ENCODE measurements around the gene SNRPA. TPM values are rescaled to one million over a fixed set of nuclear protein-coding genes. Genes with fewer than 3 reads are reported as not detected.

SNRPA gene
- polyA plus RNA-seq, 1 of the 3 experiments (the other 2 are of a cell fraction), result 121 TPM

DNA sequence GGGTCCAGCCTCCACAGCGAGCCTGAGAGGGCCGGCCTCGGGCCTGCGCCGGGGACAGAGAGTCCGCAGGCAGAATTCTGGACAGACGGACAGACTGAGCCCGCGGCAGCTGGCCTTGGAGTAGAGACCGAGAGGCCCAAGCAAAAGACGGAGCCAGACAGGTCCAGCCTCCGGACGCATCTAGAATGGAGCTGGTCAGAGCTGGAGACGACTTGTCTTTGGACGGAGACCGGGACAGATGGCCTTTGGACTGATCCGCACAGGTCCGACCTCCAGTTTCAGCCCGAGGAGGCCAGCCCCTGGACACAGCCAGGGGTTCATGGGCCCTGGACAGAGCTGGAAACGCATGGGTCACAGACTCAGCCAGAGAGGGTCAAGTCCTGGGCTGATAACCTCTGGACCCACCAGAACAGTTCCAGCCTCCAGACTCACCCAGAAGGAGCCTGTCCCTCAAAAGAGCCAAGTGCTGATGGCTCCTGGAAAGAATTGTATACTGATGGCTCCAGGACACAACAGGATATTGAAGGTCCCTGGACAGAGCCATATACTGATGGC, 33.6 kb upstream of the SNRPA start:
- Histone ChIP-seq H3K36me3 (replicated peaks in 1 of 2; ENCODE audit: control insufficient read depth in 1 of 2, insufficient read depth in 2 of 2, low read length in 1 of 2) (peaks cover 0 to 12% of the 10 kb centered on the region in 2 experiments), H3K4me2 (peak overlapping the region; percentile 89), H3F3A (replicated peaks; ENCODE audit: insufficient read depth) (peaks cover 17% of the 10 kb centered on the region), H3K27me3 (ENCODE audit: insufficient read depth) (no peaks in the 10 kb centered on the region), H3K9me2 (no peaks in the 10 kb centered on the region), H3K4me3 (ENCODE audit: low read depth in 2 of 2, low read length in 1 of 2) (peak overlapping the region; percentile 70 to 80), H2AFZ (ENCODE audit: low read depth) (peak overlapping the region; percentile 73; the same call in 1 of the 2 replicates), H3K27ac (ENCODE audit: low read depth in 2 of 2, low read length in 1 of 2) (peak overlapping the region; percentile 74 to 100), H3K9ac (peak overlapping the region; percentile 98), H3K4me1 (ENCODE audit: control insufficient read depth in 1 of 2, insufficient read depth in 2 of 2, low read depth in 1 of 2, low read length in 1 of 2) (peaks cover 8 to 35% of the 10 kb centered on the region in 2 experiments; a peak in 1 of 4 replicates), H3K79me2 (ENCODE audit: insufficient read depth) (peaks cover 68% of the 10 kb centered on the region), H3K9me3 (no peaks in the 10 kb centered on the region), H4K20me1 (ENCODE audit: insufficient read depth) (peaks cover 3% of the 10 kb centered on the region; the same call in 1 of the 2 replicates)
- CTCF ChIA-PET, result interaction anchor here (1.0 kb wide), 1 partner anchor 83 kb away, joined by 4 read pairs; no protein-coding TSS in a partner anchor
- POLR2A ChIA-PET, result interaction anchor here (1.0 to 1.8 kb wide), 4 partner anchors 27 to 81 kb away, joined by 4 to 15 read pairs (median 5); partner anchors contain the start of genes ACTMAP, EGLN2, NUMBL and SNRPA
- TF ChIP-seq RCOR1 (IDR thresholded peaks at IDR 0.05; ENCODE audit: low read length) (0 out of 2 replicates have a peak, but pooled peaks have one; percentile 25), EZH2phosphoT487 (IDR thresholded peaks at IDR 0.05; ENCODE audit: borderline replicate concordance, low read depth) (no peak), SIN3A (IDR thresholded peaks at IDR 0.05; ENCODE audit: borderline replicate concordance, low read depth, low read length) (0 out of 2 replicates have a peak, but pooled peaks have one; percentile 1), RXRA (IDR thresholded peaks at IDR 0.05; ENCODE audit: borderline replicate concordance, low read depth) (no peak), MEF2A (IDR thresholded peaks at IDR 0.05; ENCODE audit: borderline replicate concordance, low read depth) (no peak)
- 3% methylated on average over 16 of the region's 20 CpGs for WGBS (ENCODE audit: low lambda C conversion rate)
- DNase-seq, result no peak

DNA sequence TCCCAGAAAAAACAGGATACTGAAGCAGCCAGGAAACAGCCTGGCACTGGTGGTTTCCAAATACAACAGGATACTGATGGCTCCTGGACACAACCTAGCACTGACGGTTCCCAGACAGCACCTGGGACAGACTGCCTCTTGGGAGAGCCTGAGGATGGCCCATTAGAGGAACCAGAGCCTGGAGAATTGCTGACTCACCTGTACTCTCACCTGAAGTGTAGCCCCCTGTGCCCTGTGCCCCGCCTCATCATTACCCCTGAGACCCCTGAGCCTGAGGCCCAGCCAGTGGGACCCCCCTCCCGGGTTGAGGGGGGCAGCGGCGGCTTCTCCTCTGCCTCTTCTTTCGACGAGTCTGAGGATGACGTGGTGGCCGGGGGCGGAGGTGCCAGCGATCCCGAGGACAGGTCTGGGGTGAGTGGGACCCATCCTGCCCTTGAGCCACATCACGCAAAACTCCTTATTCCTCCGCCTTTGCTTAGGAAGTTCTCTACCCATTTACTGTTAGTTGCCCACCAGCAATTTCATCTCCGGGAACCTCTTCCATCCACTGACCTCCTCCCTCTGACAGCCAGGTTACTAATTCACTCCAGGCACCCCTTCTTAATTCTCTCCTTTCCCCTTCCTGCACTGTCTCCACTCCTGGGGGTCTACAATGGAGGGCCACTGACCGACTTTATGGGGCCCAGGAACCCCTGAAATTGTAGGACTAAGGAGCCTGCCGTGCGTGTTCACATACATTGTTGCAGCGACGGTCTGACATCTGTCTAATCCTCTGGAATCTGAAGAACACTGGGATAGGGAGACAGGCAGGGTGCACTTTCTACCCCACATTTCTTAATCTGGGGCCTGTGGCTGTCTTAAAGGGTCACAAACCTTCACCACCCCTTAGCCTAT, 32.9 kb upstream of the SNRPA start:
- peaks cover 8 to 35% of the 10 kb centered on the region in 2 experiments; a peak in 1 of 4 replicates for H3K4me1 ChIP-seq (ENCODE audit: control insufficient read depth in 1 of 2, insufficient read depth in 2 of 2, low read depth in 1 of 2, low read length in 1 of 2)

More for the DNA sequence above, 32.9 kb upstream of the SNRPA start:
- ChIA-PET CTCF (interaction anchor here (0.9 kb wide), 1 partner anchor 59 kb away, joined by 3 read pairs; no protein-coding TSS in a partner anchor), POLR2A (interaction anchor here (1.4 to 1.8 kb wide), 2 partner anchors 27 to 55 kb away, joined by 4 to 5 read pairs; partner anchors contain the start of gene NUMBL)
- Histone ChIP-seq H3K9me2 (no peaks in the 10 kb centered on the region), H3K79me2 (ENCODE audit: insufficient read depth) (peaks cover 70% of the 10 kb centered on the region), H3F3A (replicated peaks; ENCODE audit: insufficient read depth) (peaks cover 17% of the 10 kb centered on the region), H3K36me3 (replicated peaks in 1 of 2; ENCODE audit: control insufficient read depth in 1 of 2, insufficient read depth in 2 of 2, low read length in 1 of 2) (peaks cover 0 to 5% of the 10 kb centered on the region in 2 experiments), H3K9ac (peak overlapping the region; percentile 98), H3K9me3 (no peaks in the 10 kb centered on the region), H3K27ac (ENCODE audit: low read depth in 2 of 2, low read length in 1 of 2) (peak overlapping the region; percentile 35 to 100; a peak in 2 of 4 replicates), H3K4me3 (ENCODE audit: low read depth in 2 of 2, low read length in 1 of 2) (peak overlapping the region; percentile 70 to 80), H3K27me3 (ENCODE audit: insufficient read depth) (no peaks in the 10 kb centered on the region), H4K20me1 (ENCODE audit: insufficient read depth) (peaks cover 3% of the 10 kb centered on the region; the same call in 1 of the 2 replicates), H2AFZ (ENCODE audit: low read depth) (no peak overlapping the region), H3K4me2 (peak overlapping the region; percentile 89)
- no peak for TF ChIP-seq SMC3 (IDR thresholded peaks at IDR 0.05; ENCODE audit: low read depth, low read length)
- TF ChIP-seq EZH2phosphoT487 (IDR thresholded peaks at IDR 0.05; ENCODE audit: borderline replicate concordance, low read depth), result no peak
- no peak for TF ChIP-seq ELF1 (IDR thresholded peaks at IDR 0.05)
- TF ChIP-seq MAX (IDR thresholded peaks at IDR 0.05; ENCODE audit: low read depth), result no peak
- TF ChIP-seq, protein P1, sequence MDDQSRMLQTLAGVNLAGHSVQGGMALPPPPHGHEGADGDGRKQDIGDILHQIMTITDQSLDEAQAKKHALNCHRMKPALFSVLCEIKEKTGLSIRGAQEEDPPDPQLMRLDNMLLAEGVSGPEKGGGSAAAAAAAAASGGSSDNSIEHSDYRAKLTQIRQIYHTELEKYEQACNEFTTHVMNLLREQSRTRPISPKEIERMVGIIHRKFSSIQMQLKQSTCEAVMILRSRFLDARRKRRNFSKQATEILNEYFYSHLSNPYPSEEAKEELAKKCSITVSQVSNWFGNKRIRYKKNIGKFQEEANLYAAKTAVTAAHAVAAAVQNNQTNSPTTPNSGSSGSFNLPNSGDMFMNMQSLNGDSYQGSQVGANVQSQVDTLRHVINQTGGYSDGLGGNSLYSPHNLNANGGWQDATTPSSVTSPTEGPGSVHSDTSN (IDR thresholded peaks at IDR 0.05), result no peak
- TF ChIP-seq ZBTB33 (IDR thresholded peaks at IDR 0.05; ENCODE audit: borderline replicate concordance, low read depth), result no peak
- no peak for TF ChIP-seq RFX5 (IDR thresholded peaks at IDR 0.05; ENCODE audit: low read length)
- no peak for TF ChIP-seq EP300 (IDR thresholded peaks at IDR 0.05; ENCODE audit: borderline replicate concordance in 1 of 2, low read depth in 1 of 2, low read length in 1 of 2)
- no peak for TF ChIP-seq GATA2 (CRISPR knock-in tag; IDR thresholded peaks at IDR 0.05)
- TF ChIP-seq POLR2AphosphoS5 (IDR thresholded peaks at IDR 0.05; ENCODE audit: low read depth, low read length), result no peak
- TF ChIP-seq, protein P2, sequence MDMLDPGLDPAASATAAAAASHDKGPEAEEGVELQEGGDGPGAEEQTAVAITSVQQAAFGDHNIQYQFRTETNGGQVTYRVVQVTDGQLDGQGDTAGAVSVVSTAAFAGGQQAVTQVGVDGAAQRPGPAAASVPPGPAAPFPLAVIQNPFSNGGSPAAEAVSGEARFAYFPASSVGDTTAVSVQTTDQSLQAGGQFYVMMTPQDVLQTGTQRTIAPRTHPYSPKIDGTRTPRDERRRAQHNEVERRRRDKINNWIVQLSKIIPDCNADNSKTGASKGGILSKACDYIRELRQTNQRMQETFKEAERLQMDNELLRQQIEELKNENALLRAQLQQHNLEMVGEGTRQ (IDR thresholded peaks at IDR 0.05; ENCODE audit: borderline replicate concordance, low read depth, low read length), result no peak
- no peak for TF ChIP-seq NFIC (IDR thresholded peaks at IDR 0.05; ENCODE audit: borderline replicate concordance)
- no peak for TF ChIP-seq USF1 (IDR thresholded peaks at IDR 0.05; ENCODE audit: borderline replicate concordance, low read depth)
- TF ChIP-seq RAD21 (IDR thresholded peaks at IDR 0.05; ENCODE audit: low read length), result no peak
- TF ChIP-seq NRF1 (IDR thresholded peaks at IDR 0.05; ENCODE audit: low read depth, low read length), result no peak
- TF ChIP-seq JUND (IDR thresholded peaks at IDR 0.05), result no peak
- WGBS (ENCODE audit: low lambda C conversion rate), result 73% methylated on average over 18 of the region's 20 CpGs
- DNase-seq, result no peak
